Hepatocyte (in vitro differentiated cells): ENCODE data around the gene TIGD2. TPM values are rescaled to one million over a fixed set of nuclear protein-coding genes. Genes with fewer than 3 reads are reported as not detected.

Experiments
- DNase-seq: peaks from one replicate; pipeline ENCODE4 v3.0.0-alpha.2; 2016; ENCODE audit warnings: low spot score
- H2AFZ ChIP-seq: fragments of 200-600 bp; sonication (generic); 2 replicates; pipeline ENCODE4 v1.6.0; 2016; ENCODE audit warnings: antibody characterized with exemption, mild to moderate bottlenecking
- H3K27ac ChIP-seq: fragments of 200-600 bp; sonication (generic); 2 replicates; pipeline ENCODE4 v1.5.1; 2016; ENCODE audit warnings: mild to moderate bottlenecking
- H3K27me3 ChIP-seq: fragments of 200-600 bp; sonication (generic); 2 replicates; pipeline ENCODE4 v1.6.1; 2016
- H3K36me3 ChIP-seq: fragments of 200-600 bp; sonication (generic); replicated peaks from 2 replicates; pipeline ENCODE4 v1.5.1; 2016; ENCODE audit warnings: low read depth; ENCODE audit not compliant: insufficient read depth
- H3K4me1 ChIP-seq: fragments of 200-600 bp; sonication (generic); 2 replicates; pipeline ENCODE4 v1.5.1; 2016; ENCODE audit warnings: mild to moderate bottlenecking, moderate library complexity; ENCODE audit not compliant: insufficient read depth
- H3K4me2 ChIP-seq: fragments of 200-600 bp; sonication (generic); 2 replicates; pipeline ENCODE4 v1.6.0; 2016
- H3K4me3 ChIP-seq: fragments of 200-600 bp; sonication (generic); 2 replicates; pipeline ENCODE4 v1.5.1; 2016; ENCODE audit warnings: mild to moderate bottlenecking
- H3K79me2 ChIP-seq: fragments of 200-600 bp; sonication (generic); 2 replicates; pipeline ENCODE4 v1.6.0; 2017; ENCODE audit warnings: mild to moderate bottlenecking
- H3K9me2 ChIP-seq: fragments of 200-600 bp; sonication (generic); replicated peaks from 2 replicates; pipeline ENCODE4 v1.6.0; 2017; ENCODE audit warnings: mild to moderate bottlenecking; ENCODE audit not compliant: insufficient read depth
- H3K9me3 ChIP-seq: fragments of 200-600 bp; sonication (generic); 2 replicates; pipeline ENCODE4 v1.5.1; 2016; ENCODE audit warnings: low read depth, mild to moderate bottlenecking
- H4K20me1 ChIP-seq: fragments of 200-600 bp; sonication (generic); 2 replicates; pipeline ENCODE4 v1.6.0; 2016; ENCODE audit warnings: mild to moderate bottlenecking; ENCODE audit not compliant: insufficient read depth, poor library complexity, severe bottlenecking
- EZH2 ChIP-seq: fragments of 200-600 bp; sonication (generic); IDR thresholded peaks from 2 replicates; pipeline ENCODE4 v1.6.1; 2016; ENCODE audit warnings: antibody characterized with exemption, mild to moderate bottlenecking, borderline replicate concordance
- EZH2phosphoT487 ChIP-seq: fragments of 200-600 bp; sonication (generic); IDR thresholded peaks from one replicate; pipeline ENCODE4 v1.6.1; 2018; ENCODE audit warnings: antibody characterized with exemption, mild to moderate bottlenecking, low read depth, moderate library complexity; ENCODE audit not compliant: unreplicated experiment, severe bottlenecking
- WGBS: methylation state at CpG from one replicate; pipeline ENCODE4 v1.1.6; 2016; ENCODE audit warnings: low lambda C conversion rate; ENCODE audit errors: missing lambda C conversion rate; 5-methylcytosine and 5-hydroxymethylcytosine counted together
- polyA plus RNA-seq: library from polyadenylated mRNA; unstranded; fragments of >200 nt; fragmentation: Nextera tagmentation; extraction: Ambion mirVana; gene quantifications from 2 replicates; pipeline ENCODE4 v1.2.1, GENCODE V29; 2016
- total RNA-seq: library from RNA; depleted of rRNA; stranded (reverse); fragments of >200 nt; gene quantifications from 2 replicates; pipeline ENCODE4 v1.2.3, GENCODE V29; 2014
- TF ChIP-seq, protein P1 (sequence below): fragments of 200-600 bp; sonication (generic); IDR thresholded peaks from 2 replicates; pipeline ENCODE4 v1.5.1; 2016; ENCODE audit warnings: antibody characterized with exemption, mild to moderate bottlenecking; ENCODE audit not compliant: poor library complexity

TIGD2 gene
- total and polyA plus RNA-seq, 2 experiments from 2014 or later = 10.0 to 15.7 TPM

DNA sequence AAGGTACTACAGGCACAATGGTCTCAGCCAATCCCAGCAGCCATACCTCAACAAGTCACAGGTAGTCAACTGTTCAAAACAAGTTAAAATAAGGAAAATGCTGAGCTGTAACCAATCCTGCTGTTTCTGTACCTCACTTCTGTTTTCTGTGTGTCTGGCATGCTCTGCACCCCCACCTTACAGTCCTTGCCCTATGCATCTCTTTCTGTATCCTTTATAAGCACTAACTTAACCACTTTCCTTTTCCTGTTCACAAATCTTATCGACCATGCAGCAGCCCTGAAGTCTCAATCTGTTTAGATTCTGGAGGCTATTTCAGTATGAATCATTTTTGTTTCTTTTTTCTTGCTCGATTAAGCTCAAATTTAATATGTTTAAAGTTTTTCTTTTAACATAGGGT, 41.9 kb upstream of the TIGD2 start:
- TF ChIP-seq EZH2 (no peak), EZH2phosphoT487 (no peak)
- TF ChIP-seq, protein P1, sequence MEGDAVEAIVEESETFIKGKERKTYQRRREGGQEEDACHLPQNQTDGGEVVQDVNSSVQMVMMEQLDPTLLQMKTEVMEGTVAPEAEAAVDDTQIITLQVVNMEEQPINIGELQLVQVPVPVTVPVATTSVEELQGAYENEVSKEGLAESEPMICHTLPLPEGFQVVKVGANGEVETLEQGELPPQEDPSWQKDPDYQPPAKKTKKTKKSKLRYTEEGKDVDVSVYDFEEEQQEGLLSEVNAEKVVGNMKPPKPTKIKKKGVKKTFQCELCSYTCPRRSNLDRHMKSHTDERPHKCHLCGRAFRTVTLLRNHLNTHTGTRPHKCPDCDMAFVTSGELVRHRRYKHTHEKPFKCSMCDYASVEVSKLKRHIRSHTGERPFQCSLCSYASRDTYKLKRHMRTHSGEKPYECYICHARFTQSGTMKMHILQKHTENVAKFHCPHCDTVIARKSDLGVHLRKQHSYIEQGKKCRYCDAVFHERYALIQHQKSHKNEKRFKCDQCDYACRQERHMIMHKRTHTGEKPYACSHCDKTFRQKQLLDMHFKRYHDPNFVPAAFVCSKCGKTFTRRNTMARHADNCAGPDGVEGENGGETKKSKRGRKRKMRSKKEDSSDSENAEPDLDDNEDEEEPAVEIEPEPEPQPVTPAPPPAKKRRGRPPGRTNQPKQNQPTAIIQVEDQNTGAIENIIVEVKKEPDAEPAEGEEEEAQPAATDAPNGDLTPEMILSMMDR = no peak
- WGBS = 87% methylated on average over 2 of the region's 2 CpGs
- no peaks in the 10 kb centered on the region for H4K20me1 ChIP-seq
- H3K9me3 ChIP-seq = no peaks in the 10 kb centered on the region
- H2AFZ ChIP-seq = no peak overlapping the region
- H3K27ac ChIP-seq = no peak overlapping the region
- no peaks in the 10 kb centered on the region for H3K4me1 ChIP-seq
- no peak overlapping the region for H3K4me3 ChIP-seq
- DNase-seq = no peak
- H3K36me3 ChIP-seq = no peaks in the 10 kb centered on the region
- H3K27me3 ChIP-seq = no peaks in the 10 kb centered on the region
- H3K9me2 ChIP-seq = no peaks in the 10 kb centered on the region
- no peaks in the 10 kb centered on the region for H3K79me2 ChIP-seq
- no peak overlapping the region for H3K4me2 ChIP-seq

DNA sequence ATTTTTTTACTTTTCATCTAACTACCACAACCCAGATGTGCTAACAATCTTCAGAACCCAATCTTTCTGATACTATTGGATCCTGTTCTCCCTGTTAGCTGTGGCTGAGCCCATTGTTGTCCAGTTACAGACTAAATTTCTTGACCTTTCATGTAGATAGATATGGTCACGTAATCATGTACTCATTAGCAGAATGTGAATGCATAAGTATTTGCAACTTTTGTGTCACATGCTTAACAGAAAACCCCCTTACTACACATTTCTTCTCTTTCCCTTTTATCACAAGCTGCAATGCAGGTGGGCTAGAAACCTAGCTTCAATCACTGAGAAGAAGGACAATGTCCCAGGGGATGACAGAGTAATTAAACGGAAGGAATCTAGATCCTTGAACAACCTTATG, 41.3 kb upstream of the TIGD2 start:
- DNase-seq = no peak
- no peak overlapping the region for H3K4me3 ChIP-seq
- H2AFZ ChIP-seq = no peak overlapping the region
- H3K27ac ChIP-seq = no peak overlapping the region
- no peaks in the 10 kb centered on the region for H3K4me1 ChIP-seq
- TF ChIP-seq, protein P1 = no peak
- TF ChIP-seq EZH2phosphoT487 (no peak), EZH2 (no peak)
- no peaks in the 10 kb centered on the region for H3K36me3 ChIP-seq
- H4K20me1 ChIP-seq = no peaks in the 10 kb centered on the region
- no peaks in the 10 kb centered on the region for H3K27me3 ChIP-seq
- no peak overlapping the region for H3K4me2 ChIP-seq
- WGBS = 97% methylated on average over 2 of the region's 2 CpGs
- H3K9me2 ChIP-seq = no peaks in the 10 kb centered on the region
- no peaks in the 10 kb centered on the region for H3K79me2 ChIP-seq
- no peaks in the 10 kb centered on the region for H3K9me3 ChIP-seq

DNA sequence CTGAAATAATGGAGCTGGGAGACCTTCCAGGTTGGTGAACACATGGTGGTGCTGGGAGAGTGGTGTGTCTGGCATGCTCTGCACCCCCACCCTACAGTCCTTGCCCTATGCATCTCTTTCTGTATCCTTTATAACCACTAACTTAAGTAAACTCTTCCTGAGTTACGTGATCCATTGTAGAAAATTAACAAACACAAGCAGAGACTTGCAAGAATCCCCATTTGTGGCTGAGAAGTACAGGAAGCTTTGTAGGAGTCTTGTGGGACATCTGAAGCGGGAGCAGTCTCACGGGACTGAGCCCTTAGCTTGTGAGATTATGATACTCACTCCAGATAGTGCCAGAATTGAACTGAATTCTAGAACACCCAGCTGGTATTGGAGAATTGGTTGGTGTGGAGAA, 40.0 kb upstream of the TIGD2 start:
- WGBS = 90% methylated on average over 3 of the region's 3 CpGs
- no peaks in the 10 kb centered on the region for H3K9me2 ChIP-seq
- H3K79me2 ChIP-seq = no peaks in the 10 kb centered on the region
- no peaks in the 10 kb centered on the region for H3K4me1 ChIP-seq
- DNase-seq = no peak
- no peaks in the 10 kb centered on the region for H3K9me3 ChIP-seq
- H2AFZ ChIP-seq = no peak overlapping the region
- no peak overlapping the region for H3K4me3 ChIP-seq
- no peak overlapping the region for H3K27ac ChIP-seq
- no peaks in the 10 kb centered on the region for H4K20me1 ChIP-seq
- H3K36me3 ChIP-seq = no peaks in the 10 kb centered on the region
- no peak overlapping the region for H3K4me2 ChIP-seq
- TF ChIP-seq EZH2 (no peak), EZH2phosphoT487 (no peak)
- TF ChIP-seq, protein P1 = no peak
- no peaks in the 10 kb centered on the region for H3K27me3 ChIP-seq

DNA sequence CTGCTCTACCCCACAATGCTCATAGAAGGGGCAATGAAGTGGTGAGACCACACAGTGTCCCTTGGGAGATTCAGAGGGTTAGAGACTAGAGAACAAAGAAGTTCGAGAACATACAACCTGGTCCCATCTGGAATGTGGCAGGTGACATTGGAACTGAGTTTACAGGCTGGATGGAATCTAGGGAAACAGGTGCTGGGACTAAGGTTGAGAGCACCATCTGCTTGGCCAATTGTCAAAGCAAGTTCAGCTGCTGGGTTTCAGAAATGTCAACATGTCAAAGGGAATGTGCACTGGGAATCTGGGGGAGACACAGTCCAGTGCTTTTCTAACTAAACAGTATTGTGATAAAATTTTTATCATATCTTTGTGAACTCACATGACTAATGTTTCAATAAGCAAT, 38.4 kb upstream of the TIGD2 start:
- Histone ChIP-seq H3K4me3 (no peak overlapping the region), H3K9me2 (no peaks in the 10 kb centered on the region), H4K20me1 (no peaks in the 10 kb centered on the region), H3K36me3 (no peaks in the 10 kb centered on the region), H3K27me3 (no peaks in the 10 kb centered on the region), H3K4me1 (no peaks in the 10 kb centered on the region), H3K9me3 (no peaks in the 10 kb centered on the region), H3K27ac (no peak overlapping the region), H3K4me2 (no peak overlapping the region), H3K79me2 (no peaks in the 10 kb centered on the region), H2AFZ (no peak overlapping the region)
- no peak for DNase-seq
- TF ChIP-seq EZH2phosphoT487 = no peak
- TF ChIP-seq, protein P1 = no peak
- no peak for TF ChIP-seq EZH2
- 100% methylated on average over 1 of the region's 1 CpG for WGBS
